NCI-H146 (cell line): ENCODE data around the gene HSD17B4.
"Not testable (repeated sequence)": the region's sequence is repeated elsewhere in the genome, so short reads cannot be mapped to it uniquely, and the experiment has no call there.

Experiments
- DNase-seq: peaks from one replicate; lab custom pipeline; 2025; lab: John Stamatoyannopoulos, UW

The HSD17B4 gene

DNA sequence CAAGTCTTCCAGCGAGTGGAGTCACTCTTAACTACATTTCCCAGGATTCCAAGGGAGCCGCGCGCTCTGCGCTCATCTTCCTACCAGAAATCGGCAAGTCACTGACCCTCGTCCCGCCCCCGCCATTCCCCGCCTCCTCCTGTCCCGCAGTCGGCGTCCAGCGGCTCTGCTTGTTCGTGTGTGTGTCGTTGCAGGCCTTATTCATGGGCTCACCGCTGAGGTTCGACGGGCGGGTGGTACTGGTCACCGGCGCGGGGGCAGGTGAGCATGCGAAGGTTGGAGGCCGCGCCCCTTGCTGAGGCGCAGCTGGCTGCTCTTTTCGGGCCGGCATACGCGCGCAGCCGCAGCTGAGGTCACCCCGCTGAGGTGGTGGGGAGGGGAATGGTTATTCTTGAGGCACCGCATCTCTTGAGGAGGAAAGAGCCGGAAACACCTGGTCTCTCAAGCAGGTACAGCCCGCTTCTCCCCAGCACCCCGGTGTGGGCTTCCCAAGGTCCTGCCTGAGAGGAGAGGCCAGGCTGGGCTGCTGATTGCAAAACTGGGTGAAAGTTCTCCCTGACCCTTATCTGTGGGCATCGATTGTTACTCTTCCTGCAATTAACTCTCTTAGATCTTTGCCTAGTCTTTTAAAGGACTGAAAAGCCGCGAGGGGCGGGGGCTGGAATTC lies at the start of gene HSD17B4:
HSD17B4 (plus strand) TSS at position 125 of the 667 bp plus-strand sequence; CDS start at position 204, 79 bp downstream.
- DNase-seq: peak; percentile 88

GRCh38 chr5:119402555-119402954 lies 49.7 kb upstream of the HSD17B4 start:
- DNase-seq: no peak

- no peak for DNase-seq
These were observed 48.3 kb upstream of the HSD17B4 start for GRCh38 chr5:119404033-119404432.

DNA sequence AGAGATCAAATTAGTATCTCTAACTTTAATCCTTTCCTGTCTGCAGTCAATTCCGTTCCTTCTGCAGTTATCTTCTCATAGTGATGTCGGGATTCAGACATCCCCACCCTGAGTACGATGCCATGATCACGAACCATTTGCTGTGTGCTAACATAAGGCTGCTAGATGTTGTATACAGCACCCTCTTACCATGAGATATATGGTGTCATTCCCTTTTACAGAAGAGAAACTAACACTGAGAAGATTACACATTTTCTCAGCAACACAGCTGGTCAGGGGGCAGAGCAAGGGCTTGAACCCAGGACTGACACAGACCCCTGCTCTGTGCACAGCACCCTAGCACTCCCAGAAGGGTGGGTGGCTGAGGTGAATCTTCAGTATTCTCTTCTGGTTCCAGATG lies 46.9 kb upstream of the HSD17B4 start:
- DNase-seq: no peak

DNA sequence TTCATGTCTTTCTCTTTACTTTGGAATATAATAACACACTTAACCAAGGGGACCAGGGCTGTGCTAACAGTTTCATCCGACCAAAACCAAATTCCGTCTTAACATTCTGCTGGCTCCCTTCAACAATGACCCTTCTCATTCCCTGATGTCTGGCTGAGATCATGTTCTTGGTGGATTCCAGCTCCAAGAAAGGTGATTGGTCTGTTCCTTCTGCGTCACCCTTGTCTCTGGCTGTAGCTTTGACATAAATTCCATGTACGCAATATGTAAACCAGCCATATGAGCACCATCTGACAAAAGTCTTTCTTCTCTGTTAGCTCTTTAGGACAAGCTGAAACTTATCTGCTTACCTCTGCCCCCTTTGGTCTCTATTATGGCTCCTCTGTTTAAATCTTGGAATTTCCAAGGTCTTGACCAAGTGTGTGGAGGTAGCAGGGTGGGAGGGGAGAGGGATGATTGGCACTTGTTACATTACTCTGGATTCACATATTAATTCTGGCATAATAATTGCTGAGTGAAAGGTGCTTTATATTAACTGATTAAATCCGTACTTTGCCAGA lies 45.7 kb upstream of the HSD17B4 start:
- DNase-seq: no peak

GRCh38 chr5:119409235-119409815 lies 43.0 kb upstream of the HSD17B4 start:
- DNase-seq: no peak

DNA sequence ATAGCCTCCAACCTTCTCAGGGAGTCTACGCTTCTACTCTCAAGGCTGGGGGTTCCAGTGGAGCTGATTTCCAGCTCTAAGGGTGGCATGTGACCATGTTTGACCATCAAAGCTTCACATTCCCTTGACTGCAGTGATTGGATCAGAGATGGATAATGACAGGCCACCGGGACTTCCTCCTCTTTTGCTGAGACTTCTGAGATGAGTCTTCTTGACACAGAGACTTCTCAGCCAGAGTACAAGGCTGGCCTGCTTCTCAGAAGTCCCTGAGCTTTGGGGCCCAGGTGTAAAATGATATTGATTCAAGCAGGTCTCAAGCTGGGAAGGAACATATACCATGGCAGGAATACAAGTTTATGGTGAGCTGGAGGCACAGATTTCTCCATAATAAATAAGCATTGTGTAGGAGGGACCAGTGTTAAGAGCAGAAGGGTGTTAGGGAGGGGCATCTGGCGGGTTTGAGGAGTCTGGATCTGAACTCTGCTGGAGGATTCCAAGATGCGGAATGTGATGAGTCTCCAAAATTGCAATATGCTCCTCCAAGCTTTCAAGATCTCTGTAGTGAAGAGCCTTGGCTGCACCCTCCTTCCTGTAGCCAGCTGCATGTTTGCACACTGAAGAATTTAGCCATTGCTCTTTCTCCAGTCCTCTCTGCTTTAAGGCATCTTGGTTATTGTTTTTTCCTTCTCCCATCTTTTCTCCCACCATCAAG lies 41.7 kb upstream of the HSD17B4 start:
- DNase-seq: no peak

DNA sequence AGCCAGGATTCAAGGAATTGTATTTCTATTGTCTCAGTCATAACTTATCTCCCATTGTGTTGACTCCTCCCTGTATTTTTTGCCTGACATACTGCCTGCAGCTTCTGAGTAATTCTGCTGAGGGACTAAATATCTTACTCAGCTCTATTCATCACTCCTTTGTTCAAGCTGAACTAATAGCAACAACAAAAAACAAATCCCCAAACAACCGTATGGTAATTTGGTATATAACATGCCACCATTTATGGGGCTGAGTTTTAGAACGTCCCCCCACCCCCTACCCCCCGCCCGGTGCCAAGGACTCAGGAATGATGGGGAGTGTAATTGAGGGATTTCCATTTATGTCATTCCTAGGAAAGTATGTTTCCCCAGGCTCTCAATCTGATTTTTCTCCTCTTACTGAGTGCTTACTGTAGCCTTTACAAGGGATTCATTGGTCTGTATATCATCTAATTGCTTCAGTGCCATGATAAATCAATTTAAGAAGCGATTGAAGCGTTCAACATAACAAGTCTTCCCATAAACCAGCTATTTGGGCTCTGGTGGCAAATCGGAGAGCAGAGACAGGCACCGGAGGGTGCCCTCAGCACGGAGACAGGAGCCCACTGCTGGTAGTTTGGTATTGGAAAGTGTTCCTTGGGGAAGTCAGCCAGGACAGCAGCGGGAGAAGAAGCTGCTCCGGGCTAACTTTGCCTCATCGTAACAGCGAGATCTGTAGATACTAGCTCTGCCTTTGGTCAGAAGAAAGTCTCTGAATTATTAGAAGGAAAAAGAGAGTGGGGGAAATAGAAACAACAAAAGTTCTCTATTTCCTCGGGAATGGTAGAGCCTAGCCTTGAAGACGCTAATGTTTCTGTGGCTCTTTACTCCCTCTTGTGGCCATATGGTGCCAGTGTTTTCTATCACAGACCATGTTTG lies 40.7 kb upstream of the HSD17B4 start:
- DNase-seq: peak; percentile 52

DNA sequence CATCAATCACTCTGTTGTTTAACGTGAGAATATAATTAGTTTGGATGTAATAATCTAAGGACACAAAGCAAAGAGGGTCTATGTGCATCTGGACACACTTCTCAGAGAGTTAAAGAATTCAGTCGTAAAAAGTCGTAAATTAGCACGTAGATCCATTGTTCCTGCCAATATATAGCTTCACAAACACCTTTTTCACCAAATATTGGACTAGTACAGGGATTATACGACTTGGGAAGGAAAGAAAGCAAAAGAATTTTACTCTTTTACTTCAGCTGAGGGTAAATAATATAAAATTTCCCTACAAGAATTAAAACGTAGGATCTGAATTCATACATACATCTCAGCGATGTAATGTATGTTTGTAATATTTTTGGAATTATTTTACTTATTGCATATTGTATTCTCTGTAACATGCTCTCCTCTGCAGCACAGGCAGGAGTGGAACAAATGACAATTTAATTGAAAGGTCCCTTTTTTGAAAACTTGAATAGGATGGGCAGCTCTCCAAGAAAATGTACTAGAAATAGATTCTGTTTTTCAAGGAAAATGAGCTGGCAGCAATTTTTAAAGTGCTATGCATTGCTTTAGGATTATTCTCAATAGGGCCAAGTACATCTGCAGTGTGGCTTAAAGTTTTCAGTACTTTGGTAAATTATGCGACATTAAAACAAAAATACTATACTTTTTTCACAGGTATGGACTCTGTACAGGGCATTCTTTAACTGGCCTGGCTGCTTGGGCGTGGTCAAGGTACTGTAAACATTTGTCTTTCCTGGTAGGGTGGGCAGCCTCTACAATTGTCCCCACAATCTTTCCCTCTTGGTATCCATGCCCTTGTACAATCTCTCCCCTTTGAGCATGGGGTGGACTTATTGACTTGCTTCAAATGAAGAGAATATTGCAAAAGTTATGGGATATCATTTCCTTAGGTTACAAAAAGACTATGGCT lies 39.7 kb upstream of the HSD17B4 start:
- no peak for DNase-seq

DNA sequence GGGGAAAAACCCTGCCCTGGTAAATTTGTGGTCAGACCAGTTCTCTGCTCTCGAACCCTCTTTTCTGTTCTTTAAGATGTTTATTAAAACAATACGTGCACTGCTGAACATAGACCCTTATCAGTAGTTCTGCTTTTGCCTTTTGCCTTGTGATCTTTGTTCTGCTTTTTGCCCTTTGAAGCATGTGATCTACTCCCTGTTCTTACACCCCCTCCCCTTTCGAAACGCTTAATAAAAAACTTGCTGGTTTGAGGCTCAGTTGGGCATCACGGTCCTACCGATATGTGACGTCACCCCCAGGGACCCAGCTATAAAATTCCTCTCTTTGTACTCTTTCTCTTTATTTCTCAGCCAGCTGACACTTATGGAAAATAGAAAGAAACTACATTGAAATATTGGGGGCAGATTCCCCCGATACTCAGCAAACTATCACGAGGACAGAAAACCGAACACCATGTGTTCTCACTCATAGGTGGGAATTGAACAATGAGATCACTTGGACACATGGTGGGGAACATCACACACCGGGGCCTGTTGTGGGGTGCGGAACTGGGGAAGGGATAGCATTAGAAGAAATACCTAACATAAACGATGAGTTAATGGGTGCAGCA lies 38.1 kb upstream of the HSD17B4 start:
- not testable (repeated sequence) for DNase-seq

- DNase-seq: no peak
These were observed 34.2 kb upstream of the HSD17B4 start for GRCh38 chr5:119417891-119418605.

DNA sequence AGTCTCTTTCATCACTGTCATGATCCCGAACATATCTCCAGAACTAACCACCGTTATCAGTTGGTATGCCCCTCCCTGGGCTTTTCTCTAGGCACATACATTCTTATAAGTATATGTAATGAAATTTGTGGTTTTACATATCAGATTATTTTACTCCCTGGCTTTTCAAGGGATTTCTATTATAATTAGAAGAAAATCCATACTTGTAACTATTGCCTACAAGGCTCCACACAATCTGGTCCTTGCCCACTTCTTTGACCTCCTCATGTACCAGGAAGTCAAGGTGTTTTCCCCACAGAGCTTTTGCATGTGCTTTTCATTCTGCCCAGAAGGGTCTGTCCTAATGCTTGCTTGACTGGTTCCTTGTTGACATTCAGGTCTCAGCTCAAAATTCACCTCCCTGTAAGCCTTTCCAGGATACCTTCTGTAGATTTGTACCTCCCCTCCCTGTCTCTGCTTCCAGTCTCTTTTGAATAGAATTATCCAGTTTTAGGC lies 33.6 kb upstream of the HSD17B4 start:
- no peak for DNase-seq

DNA sequence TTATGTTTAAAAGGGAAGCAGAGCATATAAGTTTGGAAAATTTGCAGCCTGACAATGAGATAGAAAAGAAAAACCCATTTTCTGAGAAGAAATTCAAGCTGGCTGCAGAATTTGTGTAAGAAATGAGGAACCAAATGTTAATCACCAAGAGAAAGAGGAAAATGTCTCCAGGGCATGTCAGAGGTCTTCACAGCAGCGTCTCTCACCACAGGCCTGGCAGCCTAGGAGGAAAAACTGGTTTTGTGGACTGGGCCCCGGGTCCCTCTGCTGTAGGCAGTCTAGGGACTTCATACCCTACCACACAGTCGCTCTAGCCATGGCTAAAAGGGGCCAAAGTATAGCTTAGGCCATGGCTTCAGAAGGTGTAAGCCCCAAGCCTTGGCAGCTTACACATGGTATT lies 32.1 kb upstream of the HSD17B4 start:
- no peak for DNase-seq

GRCh38 chr5:119426057-119426456 lies 26.2 kb upstream of the HSD17B4 start:
- DNase-seq: no peak

DNA sequence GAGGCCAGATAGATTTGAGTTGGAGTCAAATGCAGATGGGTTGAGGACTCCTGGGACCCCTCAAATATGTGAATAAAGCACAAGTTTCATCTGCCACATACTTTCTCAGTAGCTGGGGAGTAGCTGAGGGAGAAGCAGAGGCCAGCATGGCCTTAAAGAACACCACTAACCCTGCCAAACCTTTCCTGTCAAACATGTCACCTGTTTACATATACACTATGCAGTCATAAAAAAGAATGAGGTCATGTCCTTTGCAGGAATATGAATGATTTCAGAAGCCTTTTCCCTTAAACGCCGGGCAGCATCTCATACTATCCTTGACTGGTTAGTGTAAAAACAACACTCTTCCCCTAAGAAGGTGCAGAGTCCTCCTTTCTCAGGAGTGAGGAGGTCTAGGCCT lies 25.2 kb upstream of the HSD17B4 start:
- DNase-seq: no peak

DNA sequence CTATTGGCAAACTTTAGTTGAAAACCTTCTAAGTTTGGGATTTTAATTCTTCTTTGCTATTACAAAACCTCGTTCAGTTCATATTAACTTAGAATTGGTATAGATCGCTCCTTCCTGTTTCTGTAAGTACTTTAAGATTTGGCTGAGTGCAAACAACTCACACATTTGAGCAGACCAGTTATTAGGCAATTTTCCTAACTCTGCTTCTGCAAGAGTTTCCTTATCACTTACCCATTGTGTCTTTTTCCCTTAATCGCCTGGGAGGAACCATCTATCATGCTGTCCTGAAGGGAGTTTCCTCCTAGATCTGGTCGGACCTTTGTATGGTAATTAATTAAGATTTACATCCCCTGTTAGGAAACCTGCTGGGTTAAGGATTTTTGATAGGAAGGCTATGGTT lies 24.7 kb upstream of the HSD17B4 start:
- DNase-seq: not testable (repeated sequence)

GRCh38 chr5:119428166-119428565 lies 24.1 kb upstream of the HSD17B4 start:
- not testable (repeated sequence) for DNase-seq

DNA sequence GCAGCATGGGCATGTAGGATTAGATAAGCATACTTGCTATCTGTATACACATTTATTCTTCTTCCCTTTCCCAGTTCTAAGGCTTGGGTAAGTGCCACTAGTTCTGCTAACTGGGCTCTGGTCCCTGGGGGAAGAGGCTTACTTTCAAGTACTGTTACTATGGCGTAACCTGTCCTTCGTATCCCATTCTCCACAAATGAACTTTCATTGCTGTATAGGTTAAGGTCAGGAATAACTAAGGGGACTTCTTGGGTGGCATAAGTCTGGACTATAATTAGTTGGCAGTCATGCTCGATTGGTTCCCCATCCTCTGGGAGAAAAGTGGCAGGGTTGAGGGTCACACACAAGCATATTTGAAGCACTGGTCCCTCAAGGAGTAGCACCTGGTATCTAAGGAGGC lies 23.7 kb upstream of the HSD17B4 start:
- DNase-seq: not testable (repeated sequence)

- not testable (repeated sequence) for DNase-seq
These were observed 19.5 kb upstream of the HSD17B4 start for GRCh38 chr5:119432674-119433237.
